Testis (tissue), 3 donors: ENCODE data around the gene LPIN1. TPM values are rescaled to one million over a fixed set of nuclear protein-coding genes. Genes with fewer than 3 reads are reported as not detected.

Source experiments
- DNase-seq: peaks from one replicate; pipeline ENCODE4 v3.0.0-alpha.2; 2019
- H3K27ac ChIP-seq, 2 donors: fragments of 200-600 bp; sonication (generic); one replicate each; pipeline ENCODE4 v1.5.1; 2019
- H3K27me3 ChIP-seq: fragments of 200-600 bp; sonication (generic); one replicate; pipeline ENCODE4 v1.5.1; 2019
- H3K36me3 ChIP-seq: fragments of 200-600 bp; sonication (generic); one replicate; pipeline ENCODE4 v1.5.1; 2017; ENCODE audit warnings: low read depth; ENCODE audit errors: missing control alignments
- H3K4me1 ChIP-seq: fragments of 200-600 bp; sonication (generic); one replicate; pipeline ENCODE4 v1.5.1; 2019
- H3K4me3 ChIP-seq, 2 donors: fragments of 200-600 bp; sonication (generic); one replicate each; pipeline ENCODE4 v1.5.1; 2017 to 2019
- H3K9me3 ChIP-seq: fragments of 200-600 bp; sonication (generic); one replicate; pipeline ENCODE4 v1.5.1; 2017
- CTCF ChIP-seq, 3 experiments: fragments of 450-650 bp in 2 of 3; fragments of 200-600 bp in 1 of 3; sonication (generic) in 1 of 3; IDR thresholded peaks; one replicate each; pipeline ENCODE4 v1.5.1; 2016 to 2019; ENCODE audit warnings: antibody characterized with exemption in 3 of 3, mild to moderate bottlenecking in 2 of 3, moderate library complexity in 1 of 3
- POLR2A ChIP-seq: fragments of 450-650 bp; IDR thresholded peaks from one replicate; pipeline ENCODE4 v1.6.1; 2017; ENCODE audit warnings: antibody characterized with exemption, mild to moderate bottlenecking, moderate library complexity
- WGBS, 2 donors: methylation state at CpG; one replicate each; pipeline ENCODE4 v1.1.5; 2018; 5-methylcytosine and 5-hydroxymethylcytosine counted together
- intact Hi-C: fragments of 100-400 bp; cut with DNase I; formaldehyde crosslinking; loops from one replicate; pipeline ENCODE4 v1.15.1; 2023; ENCODE audit warnings: low total_unique reads
- polyA plus RNA-seq: library from polyadenylated mRNA; stranded (reverse); fragments of 350-450 nt; fragmentation: Illumina TruSeq; extraction: RNeasy Lipid Tissue Mini Kit (QIAGEN cat#74804); gene quantifications from one replicate; pipeline ENCODE4 v1.2.3, GENCODE V29; 2014; ENCODE audit warnings: low read depth, low replicate concordance; ENCODE audit not compliant: insufficient read depth
- total RNA-seq, 2 donors: library from RNA; depleted of rRNA; stranded (reverse); fragments of >200 nt; gene quantifications; one replicate each; pipeline ENCODE4 v1.2.3, GENCODE V29; 2016

Gene LPIN1
- total and polyA plus RNA-seq, 3 donors from 2014 or later = 90.0 to 198 (median 169) TPM

- no peaks in the 10 kb centered on the region for H3K9me3 ChIP-seq
- H3K36me3 ChIP-seq = no peaks in the 10 kb centered on the region
- no peaks in the 10 kb centered on the region for H3K27me3 ChIP-seq
- peak overlapping the region; percentile 73 to 74 for H3K27ac ChIP-seq
- no peak for DNase-seq
- H3K4me1 ChIP-seq = peaks cover 24% of the 10 kb centered on the region
- TF ChIP-seq POLR2A (no peak), CTCF (IDR thresholded peaks at IDR 0.05) (no peak)
- WGBS, 2 donors = 82 to 89% methylated on average over 3 of the region's 3 CpGs
- intact Hi-C loops = no loop called here
- H3K4me3 ChIP-seq = no peak overlapping the region
These were observed 82.5 kb downstream of the LPIN1 start for GRCh38 chr2:11828933-11829323.

GRCh38 chr2:11829324-11829946, 83.0 kb downstream of the LPIN1 start:
- no peaks in the 10 kb centered on the region for H3K36me3 ChIP-seq
- peak overlapping the region; percentile 73 to 74 for H3K27ac ChIP-seq
- peak; percentile 22 to 43 (median 40) for TF ChIP-seq CTCF (IDR thresholded peaks at IDR 0.05)
- no peak for TF ChIP-seq POLR2A
- 26 to 31% methylated on average over 11 of the region's 11 CpGs for WGBS, 2 donors
- intact Hi-C loops = no loop called here
- H3K4me3 ChIP-seq = no peak overlapping the region
- no peaks in the 10 kb centered on the region for H3K27me3 ChIP-seq
- no peaks in the 10 kb centered on the region for H3K9me3 ChIP-seq
- peaks cover 24% of the 10 kb centered on the region for H3K4me1 ChIP-seq
- DNase-seq = peak; percentile 82

GRCh38 chr2:11829947-11830707, 83.7 kb downstream of the LPIN1 start:
- Histone ChIP-seq H3K4me1 (peaks cover 20% of the 10 kb centered on the region), H3K9me3 (no peaks in the 10 kb centered on the region), H3K27ac (peak overlapping the region; percentile 73 to 74), H3K27me3 (no peaks in the 10 kb centered on the region), H3K36me3 (no peaks in the 10 kb centered on the region), H3K4me3 (peak overlapping the region in 1 of 2 donors; percentile 0)
- 12 to 19% methylated on average over 16 to 17 of the region's 17 CpGs for WGBS, 2 donors
- peak; percentile 85 for DNase-seq
- TF ChIP-seq CTCF (IDR thresholded peaks at IDR 0.05) (no peak), POLR2A (no peak)
- intact Hi-C loops = no loop called here

- no peaks in the 10 kb centered on the region for H3K9me3 ChIP-seq
- no peak for TF ChIP-seq POLR2A
- TF ChIP-seq CTCF (IDR thresholded peaks at IDR 0.05) = no peak
- peak overlapping the region; percentile 28 to 73 for H3K27ac ChIP-seq
- no peaks in the 10 kb centered on the region for H3K27me3 ChIP-seq
- no peak for DNase-seq
- intact Hi-C loops = no loop called here
- no peak overlapping the region for H3K4me3 ChIP-seq
- H3K36me3 ChIP-seq = no peaks in the 10 kb centered on the region
- 50 to 58% methylated on average over 7 of the region's 7 CpGs for WGBS, 2 donors
- peaks cover 17% of the 10 kb centered on the region for H3K4me1 ChIP-seq
These were observed 84.4 kb downstream of the LPIN1 start for GRCh38 chr2:11830708-11831301.
